ENCODE measurements around the gene CCDC32.

Gene CCDC32

DNA sequence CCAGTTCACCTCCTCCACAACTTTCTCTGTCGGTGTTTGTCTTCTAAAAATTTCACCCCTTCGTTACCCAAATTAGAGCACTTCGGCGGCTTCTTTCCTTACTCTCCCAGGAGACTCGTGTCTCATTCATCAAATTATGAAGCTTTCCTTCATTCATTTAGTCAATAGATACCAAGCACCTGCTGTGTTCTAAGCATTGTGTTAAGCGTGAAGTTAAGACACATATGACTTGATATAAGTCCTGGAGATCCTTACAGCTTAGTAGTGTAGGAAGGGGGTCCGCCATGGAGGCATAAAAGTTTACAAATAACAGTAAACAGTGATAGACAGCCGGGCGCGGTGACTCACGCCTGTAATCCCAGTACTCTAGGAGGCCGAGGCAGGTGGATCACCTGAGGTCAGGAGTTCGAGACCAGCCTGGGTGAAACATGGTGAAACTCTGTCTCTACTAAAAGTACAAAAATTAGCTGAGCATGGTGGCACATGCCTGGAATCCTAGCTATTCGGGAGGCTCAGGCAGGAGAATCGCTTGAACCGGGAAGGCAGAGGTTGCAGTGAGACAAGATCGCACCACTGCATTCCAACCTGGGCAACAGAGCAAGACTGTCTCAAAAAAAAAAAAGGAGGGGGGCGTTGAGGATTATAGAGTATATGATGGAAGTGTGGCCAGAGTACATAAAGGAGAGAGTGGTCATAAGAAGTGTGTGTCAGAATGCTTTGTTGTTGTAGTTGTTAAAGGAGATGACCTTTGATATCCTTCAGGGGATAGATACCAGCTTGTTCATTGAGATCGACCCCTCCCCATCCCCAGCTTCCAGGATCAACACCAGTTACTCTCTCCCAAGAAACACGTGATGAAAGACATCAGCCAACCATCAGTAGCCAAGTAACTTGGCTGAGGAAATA lies 744 bp upstream of the CCDC32 start:
- no peak for DNase-seq

DNA sequence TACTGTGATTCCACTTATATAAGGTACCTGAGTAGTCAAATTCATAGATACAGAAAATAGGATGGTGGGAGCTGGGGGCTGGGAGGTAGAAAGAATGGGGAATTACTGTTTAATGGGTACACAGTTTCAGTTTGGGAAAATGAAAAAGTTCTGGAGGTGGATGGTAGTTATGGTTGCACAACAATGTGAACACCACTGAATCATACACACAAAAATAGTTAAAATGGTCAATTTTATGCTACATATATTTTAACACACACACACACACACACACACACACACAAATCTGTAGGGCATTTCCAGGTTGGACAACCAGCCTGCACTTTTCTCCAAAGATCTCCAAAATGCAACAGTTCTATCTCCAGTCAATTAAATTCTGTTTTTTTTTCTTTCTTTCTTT lies 1.4 kb downstream of the CCDC32 start:
- no peak for DNase-seq

- no peak for DNase-seq
These were observed 2.2 kb downstream of the CCDC32 start for GRCh38 chr15:40562691-40563090.

DNA sequence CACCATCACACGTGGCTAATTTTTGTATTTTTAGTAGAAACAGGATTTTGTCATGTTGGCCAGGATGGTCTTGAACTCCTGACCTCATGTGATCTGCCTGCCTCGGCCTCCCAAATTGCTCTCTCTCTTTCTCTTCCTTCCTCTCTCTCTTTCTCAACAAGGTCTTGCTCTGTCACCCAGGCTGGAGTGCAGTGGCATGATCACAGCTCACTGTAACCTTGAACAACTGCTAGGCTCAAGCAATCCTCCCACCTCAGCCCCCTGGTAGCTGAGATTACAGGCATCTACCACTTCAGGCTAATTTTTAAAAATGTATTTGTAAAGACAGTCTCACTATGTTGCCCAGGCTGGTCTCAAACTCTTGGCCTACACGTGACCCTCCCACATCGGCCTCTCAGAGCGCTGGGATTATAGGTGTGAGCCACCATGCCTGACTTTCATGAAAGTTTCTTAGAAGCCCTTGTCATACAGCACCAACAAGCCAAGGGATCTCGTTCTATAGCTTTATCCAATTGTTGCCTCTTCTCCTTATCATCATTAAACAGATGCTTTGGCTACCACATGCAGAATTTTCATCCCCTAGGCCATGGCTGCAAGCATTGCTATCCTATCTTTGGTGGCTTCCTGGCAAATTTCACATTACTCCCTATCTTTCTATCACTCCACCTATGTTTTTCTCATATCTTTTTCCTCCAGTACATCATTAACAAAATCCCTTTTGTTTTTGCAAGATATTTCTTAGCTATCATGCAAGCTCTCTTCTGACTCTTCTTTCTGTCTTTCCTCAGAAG lies 5.7 kb downstream of the CCDC32 start:
- no peak for DNase-seq

DNA sequence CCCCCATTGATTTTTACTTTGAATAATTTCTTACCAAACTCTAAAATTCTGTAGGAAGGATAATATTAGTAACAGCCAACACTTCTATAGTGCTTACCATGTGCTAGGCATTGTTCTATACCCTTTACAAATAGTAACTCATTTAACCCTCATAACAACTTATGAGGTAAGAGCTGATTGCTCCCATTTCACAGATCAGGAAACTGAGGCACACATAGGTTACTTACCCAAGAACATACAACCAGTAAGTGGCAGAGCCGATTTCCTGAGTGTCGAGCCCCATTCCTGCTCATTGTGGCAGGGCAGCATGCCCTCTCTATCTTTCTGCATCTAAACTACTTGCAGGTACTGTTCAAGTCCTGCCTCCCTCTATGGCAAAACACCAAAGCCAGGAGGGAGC lies 9.0 kb downstream of the CCDC32 start:
- no peak for DNase-seq

DNA sequence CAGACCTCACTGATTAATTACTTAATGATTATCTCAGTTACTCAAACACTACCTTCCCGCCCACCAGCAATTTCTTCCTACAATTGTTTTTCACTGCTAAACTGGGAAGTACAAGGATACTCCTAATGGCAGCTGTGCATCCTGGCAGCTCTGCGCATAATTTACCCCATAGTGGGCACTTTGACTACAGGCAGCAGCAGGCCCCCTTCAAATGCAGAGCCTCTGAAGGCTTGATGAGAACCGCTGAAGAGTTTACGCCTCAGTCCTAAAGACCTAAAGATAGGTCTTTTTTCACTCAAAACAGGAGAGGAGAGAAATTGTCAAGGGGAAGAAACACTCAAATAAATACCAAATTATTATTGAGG lies 10.7 kb downstream of the CCDC32 start:
- DNase-seq: no peak

- no peak for DNase-seq
These were observed 14.4 kb downstream of the CCDC32 start for GRCh38 chr15:40550341-40551037.

DNA sequence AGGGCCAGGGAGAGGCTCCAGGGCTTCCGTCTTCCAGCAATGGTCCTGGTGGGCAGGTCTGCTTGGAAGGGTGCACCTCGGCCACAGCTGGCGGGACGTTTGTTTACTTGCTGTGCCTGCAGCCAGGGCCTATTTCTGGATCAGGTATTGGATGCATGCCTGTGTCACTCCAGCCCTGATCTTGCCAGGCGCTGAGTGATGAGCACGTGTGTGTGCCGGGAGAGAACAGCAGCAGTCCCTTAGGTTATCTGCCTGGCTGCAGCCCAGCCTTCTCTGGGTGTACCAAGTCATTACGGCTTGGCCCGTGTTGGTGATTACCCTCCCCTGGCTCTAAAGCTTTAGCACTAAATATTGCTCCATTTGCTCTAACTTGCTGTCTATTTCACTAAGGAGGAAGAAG lies 14.9 kb downstream of the CCDC32 start:
- DNase-seq: no peak

DNA sequence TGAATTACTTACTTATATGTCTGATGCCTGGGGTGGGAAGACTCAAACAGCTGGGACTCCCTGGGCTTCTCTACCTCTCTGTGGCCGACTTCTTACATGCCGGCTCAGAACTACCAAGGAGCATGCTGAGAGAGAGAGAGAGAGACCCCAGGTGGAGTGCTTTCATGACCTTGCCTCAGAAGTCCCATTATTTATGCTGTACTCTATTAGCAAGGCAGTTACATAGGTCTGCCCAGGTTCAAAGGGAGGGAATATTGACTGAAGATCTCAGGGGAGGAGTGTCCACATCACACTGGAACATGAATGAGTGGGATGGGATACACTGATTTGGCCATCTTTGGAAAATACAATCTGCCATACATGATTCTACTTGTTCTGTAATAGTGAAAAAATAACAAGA lies 16.2 kb downstream of the CCDC32 start:
- no peak for DNase-seq

DNA sequence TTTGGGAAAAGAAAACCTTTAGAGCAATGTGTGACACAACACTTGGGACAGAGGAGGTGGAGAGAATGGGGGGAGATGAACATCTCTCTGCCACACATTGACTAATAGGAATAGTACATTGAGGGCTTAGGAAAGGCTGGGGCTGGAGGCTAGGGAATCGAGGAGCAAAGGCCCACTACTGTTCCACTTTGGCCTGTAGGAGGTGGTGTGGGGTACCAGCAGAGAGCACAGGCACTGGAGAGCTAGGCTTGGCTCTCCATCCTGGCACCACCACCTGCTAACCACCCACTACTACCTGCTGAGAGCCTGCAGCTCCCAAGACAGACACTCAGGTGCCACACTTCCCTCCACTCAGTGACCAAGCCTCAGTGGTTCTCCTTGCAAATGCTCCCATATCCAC lies 19.4 kb downstream of the CCDC32 start:
- no peak for DNase-seq

DNA sequence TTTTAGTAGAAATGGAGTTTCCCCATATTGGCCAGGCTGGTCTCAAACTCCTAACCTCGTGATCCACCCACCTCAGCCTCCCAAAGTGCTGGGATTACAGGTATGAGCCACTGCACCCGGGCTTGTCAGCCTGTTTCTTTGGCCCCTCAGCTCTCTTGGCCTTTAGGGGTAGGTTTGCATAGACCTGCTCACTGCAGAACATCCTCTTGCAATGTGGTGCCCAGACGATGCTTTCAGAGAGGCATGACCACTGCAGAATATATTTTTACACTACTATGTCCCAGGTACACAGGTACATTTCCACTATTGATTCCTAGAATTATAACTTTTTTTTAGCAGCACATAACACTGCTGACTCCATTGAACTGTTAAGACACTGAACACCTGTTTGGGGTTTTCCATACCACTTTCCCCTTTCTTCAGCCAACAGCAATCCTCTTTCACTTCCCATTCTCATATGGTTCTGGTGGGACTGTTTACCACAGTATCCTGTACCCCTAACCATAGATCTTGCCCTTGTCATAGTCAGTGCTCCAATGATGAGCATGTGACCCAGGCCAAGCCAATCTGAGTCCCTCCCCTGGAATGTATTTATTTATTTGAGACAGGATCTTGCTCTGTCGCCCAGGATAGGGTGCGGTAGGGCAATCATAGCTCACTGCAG lies 21.1 kb downstream of the CCDC32 start:
- DNase-seq: no peak

- no peak for DNase-seq
These were observed 21.8 kb downstream of the CCDC32 start for GRCh38 chr15:40543082-40543481.

GRCh38 chr15:40538976-40539375 lies 25.9 kb downstream of the CCDC32 start:
- no peak for DNase-seq

- no peak for DNase-seq
These were observed 28.3 kb downstream of the CCDC32 start for GRCh38 chr15:40536501-40536900.

GRCh38 chr15:40534371-40534770 lies 30.5 kb downstream of the CCDC32 start:
- no peak for DNase-seq

DNA sequence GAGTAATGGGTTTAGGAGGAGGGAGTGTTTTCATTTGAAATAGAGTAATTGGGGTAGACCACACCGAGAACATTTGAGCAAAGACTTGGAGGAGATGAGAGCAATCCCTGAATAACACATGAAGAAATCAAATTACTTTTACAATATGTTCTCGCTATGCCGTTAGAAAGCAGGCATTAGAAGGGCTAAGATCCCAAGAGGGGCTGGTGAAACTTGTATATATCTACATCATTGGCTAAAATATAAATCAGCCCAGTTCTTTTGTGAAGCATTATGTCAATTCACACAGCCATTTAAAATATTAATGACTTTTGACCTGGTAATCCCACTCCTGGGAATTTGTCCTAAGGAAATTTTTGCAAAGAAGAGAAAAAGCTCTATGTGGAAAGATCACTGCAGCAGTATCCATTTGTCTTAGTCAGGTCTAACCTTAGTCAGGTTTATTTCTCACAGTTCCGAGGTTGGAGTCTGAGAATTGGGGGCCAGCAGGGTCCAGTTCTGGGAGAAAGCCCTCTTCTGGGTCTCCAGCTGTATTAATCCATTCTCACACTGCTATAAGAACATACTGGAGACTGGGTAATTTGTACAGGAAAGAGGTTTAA lies 31.0 kb downstream of the CCDC32 start:
- DNase-seq: no peak

DNA sequence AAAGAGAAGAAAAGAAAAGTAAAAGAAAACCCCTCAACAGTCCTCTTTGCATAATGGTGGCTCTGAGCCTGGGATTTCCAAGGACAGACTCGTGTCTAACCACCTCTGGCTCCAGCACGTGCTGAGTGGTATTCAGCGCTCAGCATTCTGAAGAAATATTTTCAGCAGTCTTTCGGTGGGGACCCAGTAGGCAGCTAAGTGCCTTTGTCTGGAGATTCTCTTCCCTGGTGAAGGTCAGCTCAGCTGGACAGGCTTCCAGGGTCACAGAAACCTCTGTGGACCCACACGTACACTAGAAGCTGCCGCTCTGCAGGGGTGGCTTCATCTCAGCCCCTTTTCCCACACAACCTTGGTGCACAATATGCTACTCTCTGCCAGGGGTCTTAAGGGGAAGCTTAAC lies 36.0 kb downstream of the CCDC32 start:
- no peak for DNase-seq

DNA sequence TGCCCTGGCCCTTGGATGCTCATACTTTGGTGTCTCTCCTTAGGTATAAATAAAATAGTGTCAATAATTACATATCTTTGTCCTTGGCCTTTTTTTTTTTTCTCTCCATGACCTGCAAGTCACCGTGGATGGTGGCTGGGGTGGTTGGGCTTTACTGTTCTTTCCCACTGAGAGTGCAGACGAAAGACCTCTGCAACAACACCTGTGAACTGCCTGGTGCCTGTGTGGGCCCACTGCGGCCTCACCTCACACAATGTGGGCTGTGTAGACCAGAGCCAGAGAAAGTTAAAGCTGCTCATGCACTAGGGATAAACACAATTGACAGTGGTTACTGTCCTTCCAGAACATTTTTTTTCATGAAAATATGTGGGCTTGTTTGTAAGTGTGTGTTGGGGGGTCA lies 39.0 kb downstream of the CCDC32 start:
- no peak for DNase-seq

DNA sequence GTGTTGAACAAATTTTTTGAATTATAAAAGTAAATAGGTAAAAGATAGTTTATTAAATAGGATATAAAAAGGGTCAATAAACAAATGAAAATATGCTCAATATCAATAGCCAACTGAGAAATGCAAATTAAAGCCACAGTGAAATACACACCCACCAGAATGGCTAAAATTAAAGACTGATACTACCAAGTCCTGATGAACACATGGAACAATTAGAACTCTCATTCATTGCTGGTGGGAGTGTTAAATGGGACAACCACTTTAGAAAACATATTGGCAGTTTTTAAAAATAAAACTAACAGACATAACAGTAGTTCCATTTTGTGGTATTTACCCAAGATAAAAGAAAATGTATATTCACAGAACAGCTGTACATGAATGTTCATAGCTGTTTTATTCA lies 41.2 kb downstream of the CCDC32 start:
- no peak for DNase-seq

DNA sequence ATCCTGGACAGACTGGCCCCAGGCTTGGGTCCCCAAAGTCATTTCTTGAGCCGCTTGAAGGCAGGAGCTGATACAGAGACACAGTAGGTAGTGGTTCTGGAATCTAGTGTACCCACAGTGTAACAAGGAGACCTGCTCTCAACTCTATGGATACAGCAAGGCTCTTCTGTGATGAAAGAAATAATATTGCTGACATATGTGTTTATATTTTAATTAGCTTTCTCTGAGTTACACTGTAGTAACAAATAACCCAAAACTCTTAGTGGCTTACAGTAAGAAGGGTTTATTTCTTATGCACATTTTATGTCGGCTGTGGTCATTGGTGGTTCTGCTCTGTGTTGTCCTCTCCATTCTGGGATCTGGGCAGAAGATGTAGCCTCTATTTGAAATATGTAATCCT lies 48.5 kb downstream of the CCDC32 start:
- no peak for DNase-seq

GRCh38 chr15:40513609-40514008 lies 51.2 kb downstream of the CCDC32 start:
- no peak for DNase-seq

- DNase-seq: no peak
These were observed 52.4 kb downstream of the CCDC32 start for GRCh38 chr15:40512440-40512839.

Measured in NCI-H226 (cell line).